Activated CD4-positive, alpha-beta T cell treated with anti-CD3 and anti-CD28 coated beads for 36 hours (primary cell): ENCODE measurements around the gene SCRN2. TPM values are rescaled to one million over a fixed set of nuclear protein-coding genes. Genes with fewer than 3 reads are reported as not detected.
A peak's percentile ranks its signal among the peaks of the same experiment; 100 is the strongest.

Source experiments
- ATAC-seq: fragments of 200-7000 bp; cut with Tn5 transposase; one replicate; pipeline ENCODE4 v1.10.0; 2021; ENCODE audit warnings: mild to moderate bottlenecking, moderate library complexity
- CTCF ChIA-PET: fragments of 350-600 bp; sonication (Branson Sonifier 250); formaldehyde crosslinking; loops from one replicate; lab custom pipeline; 2021; ENCODE audit warnings: antibody characterized with exemption; lab: Charles Lee
- POLR2A ChIA-PET: fragments of 350-600 bp; sonication (Branson Sonifier 250); formaldehyde crosslinking; loops from one replicate; lab custom pipeline; 2021; ENCODE audit warnings: antibody characterized with exemption, inconsistent platforms; lab: Charles Lee
- DNase-seq: peaks from one replicate; pipeline ENCODE4 v3.0.0-alpha.2; 2020
- H3K27ac Mint-ChIP-seq: one replicate; pipeline ENCODE4 v1.8.0; 2021; ENCODE audit warnings: mixed read lengths
- H3K27me3 Mint-ChIP-seq: one replicate; pipeline ENCODE4 v1.8.0; 2021; ENCODE audit warnings: mixed read lengths
- H3K36me3 Mint-ChIP-seq: one replicate; pipeline ENCODE4 v1.8.0; 2021; ENCODE audit warnings: low read depth, mixed read lengths
- H3K4me1 Mint-ChIP-seq: one replicate; pipeline ENCODE4 v1.8.0; 2021; ENCODE audit warnings: mixed read lengths
- H3K4me3 Mint-ChIP-seq: one replicate; pipeline ENCODE4 v1.8.0; 2021; ENCODE audit warnings: mild to moderate bottlenecking, moderate library complexity, mixed read lengths
- H3K9me3 Mint-ChIP-seq: one replicate; pipeline ENCODE4 v1.8.0; 2021; ENCODE audit warnings: low read depth, mixed read lengths
- intact Hi-C, 2 experiments: fragments of 100-400 bp; cut with DNase I in 1 of 2; cut with micrococcal nuclease in 1 of 2; formaldehyde crosslinking; loops; one replicate each; pipeline versions ENCODE4 v1.14.2 to v1.15.1; 2022 to 2024; cut with DNase I, micrococcal nuclease
- total RNA-seq, 2 experiments: library from RNA; stranded (reverse); gene quantifications; one replicate each; pipeline ENCODE4 v1.2.3, GENCODE V29; 2021

SCRN2 gene
- total RNA-seq, 2 experiments from 2014 or later: 21.5 to 25.2 TPM

DNA sequence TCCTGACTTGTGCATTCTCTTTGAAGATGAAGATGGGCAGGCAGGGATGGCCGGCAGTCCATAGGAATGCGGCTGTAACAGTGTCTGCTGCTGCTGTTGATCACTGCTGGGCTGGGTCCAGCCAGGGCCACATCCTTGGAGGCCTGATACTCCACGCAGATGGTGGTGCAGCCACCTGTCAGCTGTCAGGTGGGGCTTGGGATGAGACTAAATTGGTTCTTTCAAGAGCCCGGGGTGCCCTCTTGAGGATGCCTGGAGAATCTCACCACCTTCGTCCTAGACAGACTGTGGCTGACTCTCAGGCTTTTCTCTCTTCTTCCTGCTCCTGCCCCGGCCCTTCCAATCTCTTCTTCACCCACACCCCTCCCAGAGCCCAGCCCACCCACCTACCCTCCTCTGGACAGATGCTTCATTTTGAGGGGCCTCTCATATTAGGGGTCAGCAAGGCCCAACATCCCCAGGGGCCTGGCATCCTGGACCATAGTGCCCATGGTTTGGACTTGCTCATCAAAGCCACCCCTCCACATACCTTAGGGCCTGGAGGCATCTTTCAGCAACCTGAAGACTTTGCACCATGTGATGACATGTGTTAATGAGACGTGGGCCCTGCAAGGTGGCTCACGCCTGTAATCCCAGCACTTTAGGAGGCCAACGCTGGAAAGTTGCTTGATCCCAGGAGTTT lies 38.6 kb downstream of the SCRN2 start:
- H3K27ac Mint-ChIP-seq: no peak overlapping the region
- intact Hi-C loops: loop anchor here (1.0 to 10.0 kb wide), 8 partner anchors 25 to 570 kb away; no protein-coding TSS in a partner anchor
- CTCF ChIA-PET: interaction anchor here (0.6 to 2.1 kb wide), 11 partner anchors 9 to 147 kb away, joined by 3 to 6 read pairs (median 4); no protein-coding TSS in a partner anchor
- H3K4me1 Mint-ChIP-seq: no peaks in the 10 kb centered on the region
- no peak overlapping the region for H3K4me3 Mint-ChIP-seq
- no peaks in the 10 kb centered on the region for H3K9me3 Mint-ChIP-seq
- DNase-seq (peak; percentile 81), ATAC-seq (peak; percentile 98)
- H3K27me3 Mint-ChIP-seq: peaks cover 2% of the 10 kb centered on the region
- H3K36me3 Mint-ChIP-seq: no peaks in the 10 kb centered on the region
- POLR2A ChIA-PET: no interaction called here

GRCh38 chr17:47801906-47802305 lies 39.2 kb downstream of the SCRN2 start:
- ChIA-PET POLR2A (no interaction called here), CTCF (interaction anchor here (0.6 to 2.1 kb wide), 15 partner anchors 9 to 191 kb away, joined by 3 to 6 read pairs (median 3); partner anchors contain the start of genes OSBPL7 and SCRN2)

GRCh38 chr17:47801176-47801765 lies 39.8 kb downstream of the SCRN2 start:
- Mint-ChIP-seq H3K4me3 (no peak overlapping the region), H3K27me3 (peaks cover 5% of the 10 kb centered on the region), H3K9me3 (no peaks in the 10 kb centered on the region), H3K36me3 (no peaks in the 10 kb centered on the region), H3K27ac (no peak overlapping the region), H3K4me1 (no peaks in the 10 kb centered on the region)
- DNase-seq (no peak), ATAC-seq (no peak)
- intact Hi-C loops: loop anchor here (5.0 to 10.0 kb wide), 4 partner anchors 64 to 569 kb away; no protein-coding TSS in a partner anchor
- CTCF ChIA-PET: interaction anchor here (0.6 to 2.1 kb wide), 15 partner anchors 8 to 427 kb away, joined by 3 to 6 read pairs (median 3); partner anchors contain the start of genes OSBPL7 and SCRN2
- POLR2A ChIA-PET: no interaction called here

More at GRCh38 chr17:47801906-47802305, 39.2 kb downstream of the SCRN2 start:
- no peaks in the 10 kb centered on the region for H3K36me3 Mint-ChIP-seq
- no peaks in the 10 kb centered on the region for H3K9me3 Mint-ChIP-seq
- no peak overlapping the region for H3K4me3 Mint-ChIP-seq
- intact Hi-C loops: loop anchor here (1.0 to 10.0 kb wide), 8 partner anchors 25 to 570 kb away; no protein-coding TSS in a partner anchor
- peaks cover 3% of the 10 kb centered on the region for H3K27me3 Mint-ChIP-seq
- no peak for DNase-seq
- no peaks in the 10 kb centered on the region for H3K4me1 Mint-ChIP-seq
- H3K27ac Mint-ChIP-seq: no peak overlapping the region
- no peak for ATAC-seq

DNA sequence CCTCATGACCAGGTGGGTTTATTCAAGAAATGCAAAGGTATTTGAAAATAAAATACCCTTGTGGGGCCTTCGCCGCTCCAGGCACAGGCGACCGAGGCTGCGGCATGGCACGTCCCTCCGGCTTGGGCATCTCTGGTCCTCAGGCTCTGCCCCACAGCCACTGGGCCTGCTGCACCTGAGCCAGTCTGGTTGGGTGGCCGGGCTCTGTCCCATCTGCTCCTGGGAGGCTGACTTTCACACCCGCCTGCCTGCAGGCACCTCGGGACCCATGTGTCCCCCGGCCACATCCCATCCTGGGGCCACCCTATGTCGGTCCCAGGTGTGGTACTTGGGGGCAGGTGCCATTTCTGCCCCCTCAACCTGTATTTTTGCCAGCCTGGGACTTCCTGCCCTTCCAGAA lies 40.4 kb downstream of the SCRN2 start:
- Mint-ChIP-seq H3K27ac (no peak overlapping the region), H3K4me3 (no peak overlapping the region), H3K27me3 (peaks cover 5% of the 10 kb centered on the region), H3K9me3 (no peaks in the 10 kb centered on the region), H3K36me3 (no peaks in the 10 kb centered on the region), H3K4me1 (no peaks in the 10 kb centered on the region)
- POLR2A ChIA-PET: no interaction called here
- CTCF ChIA-PET: interaction anchor here (0.7 to 2.1 kb wide), 4 partner anchors 9 to 137 kb away, joined by 3 to 6 read pairs (median 3); no protein-coding TSS in a partner anchor
- intact Hi-C loops: loop anchor here (5.0 to 10.0 kb wide), 4 partner anchors 63 to 568 kb away; no protein-coding TSS in a partner anchor
- DNase-seq: no peak
- no peak for ATAC-seq

DNA sequence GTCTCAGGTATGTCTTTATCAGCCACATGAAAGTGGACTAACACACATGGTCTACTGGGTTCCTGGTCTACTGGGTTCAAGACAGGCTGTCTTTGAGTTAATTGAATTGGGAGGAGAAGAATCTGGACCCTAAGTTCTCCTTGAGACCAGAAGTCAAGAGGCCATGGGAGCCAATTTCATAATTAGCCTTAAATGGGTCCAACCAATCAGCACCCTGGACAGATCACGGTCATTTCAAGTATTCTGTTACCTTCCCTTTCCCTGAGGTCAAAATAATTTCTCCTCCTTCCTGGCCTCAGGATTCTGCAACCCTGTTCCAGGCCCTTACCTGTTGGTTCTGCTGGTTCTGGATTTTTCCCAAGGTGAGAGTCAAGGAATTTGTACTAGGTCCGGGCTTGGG lies 43.3 kb downstream of the SCRN2 start:
- Mint-ChIP-seq H3K4me3 (no peak overlapping the region), H3K4me1 (no peaks in the 10 kb centered on the region), H3K27ac (no peak overlapping the region), H3K9me3 (no peaks in the 10 kb centered on the region), H3K36me3 (no peaks in the 10 kb centered on the region), H3K27me3 (peaks cover 20% of the 10 kb centered on the region)
- DNase-seq (no peak), ATAC-seq (no peak)
- ChIA-PET CTCF (interaction anchor here (1.2 to 1.9 kb wide), 2 partner anchors 8 to 149 kb away, joined by 3 to 6 read pairs; no protein-coding TSS in a partner anchor), POLR2A (no interaction called here)
- intact Hi-C loops: no loop called here

GRCh38 chr17:47792979-47793378 lies 48.1 kb downstream of the SCRN2 start:
- H3K27me3 Mint-ChIP-seq: peaks cover 48% of the 10 kb centered on the region
- POLR2A ChIA-PET: no interaction called here
- peaks cover 10% of the 10 kb centered on the region for H3K4me1 Mint-ChIP-seq
- ATAC-seq: no peak
- no peak overlapping the region for H3K27ac Mint-ChIP-seq
- H3K4me3 Mint-ChIP-seq: no peak overlapping the region
- DNase-seq: no peak
- intact Hi-C loops: loop anchor here (5.0 kb wide), 2 partner anchors 36 to 51 kb away; no protein-coding TSS in a partner anchor
- H3K36me3 Mint-ChIP-seq: no peaks in the 10 kb centered on the region
- CTCF ChIA-PET: interaction anchor here (0.7 to 2.2 kb wide), 4 partner anchors 9 to 95 kb away, joined by 3 to 8 read pairs (median 4); no protein-coding TSS in a partner anchor
- H3K9me3 Mint-ChIP-seq: no peaks in the 10 kb centered on the region

GRCh38 chr17:47792457-47792856 lies 48.6 kb downstream of the SCRN2 start:
- H3K36me3 Mint-ChIP-seq: no peaks in the 10 kb centered on the region
- ATAC-seq (no peak), DNase-seq (no peak)
- H3K4me3 Mint-ChIP-seq: no peak overlapping the region
- H3K27ac Mint-ChIP-seq: no peak overlapping the region
- POLR2A ChIA-PET: no interaction called here
- CTCF ChIA-PET: interaction anchor here (1.2 to 2.2 kb wide), 5 partner anchors 9 to 129 kb away, joined by 3 to 8 read pairs (median 5); no protein-coding TSS in a partner anchor
- H3K27me3 Mint-ChIP-seq: peaks cover 50% of the 10 kb centered on the region
- intact Hi-C loops: loop anchor here (5.0 kb wide), 2 partner anchors 35 to 50 kb away; no protein-coding TSS in a partner anchor
- H3K4me1 Mint-ChIP-seq: peaks cover 10% of the 10 kb centered on the region
- no peaks in the 10 kb centered on the region for H3K9me3 Mint-ChIP-seq

- POLR2A ChIA-PET: interaction anchor here (0.7 kb wide), 1 partner anchor 1567 kb away, joined by 8 read pairs; no protein-coding TSS in a partner anchor
Observed at GRCh38 chr17:47791025-47791424, 50.0 kb downstream of the SCRN2 start.

GRCh38 chr17:47789611-47790561 lies 51.2 kb downstream of the SCRN2 start:
- Mint-ChIP-seq H3K9me3 (no peaks in the 10 kb centered on the region), H3K27me3 (peaks cover 47% of the 10 kb centered on the region), H3K36me3 (no peaks in the 10 kb centered on the region), H3K27ac (no peak overlapping the region), H3K4me3 (peak overlapping the region; percentile 63), H3K4me1 (peaks cover 10% of the 10 kb centered on the region)
- intact Hi-C loops: loop anchor here (1.0 to 5.0 kb wide), 5 partner anchors 14 to 126 kb away; no protein-coding TSS in a partner anchor
- ATAC-seq (peak; percentile 97), DNase-seq (peak; percentile 80)
- ChIA-PET POLR2A (no interaction called here), CTCF (interaction anchor here (0.6 to 1.7 kb wide), 18 partner anchors 9 to 126 kb away, joined by 3 to 10 read pairs (median 4); partner anchors contain the start of genes LRRC46, MRPL10 and TBX21)

More at GRCh38 chr17:47791025-47791424, 50.0 kb downstream of the SCRN2 start:
- H3K4me1 Mint-ChIP-seq: peaks cover 10% of the 10 kb centered on the region
- peaks cover 47% of the 10 kb centered on the region for H3K27me3 Mint-ChIP-seq
- no peak overlapping the region for H3K27ac Mint-ChIP-seq
- CTCF ChIA-PET: interaction anchor here (0.7 to 2.2 kb wide), 9 partner anchors 11 to 723 kb away, joined by 3 to 8 read pairs (median 5); partner anchors contain the start of genes LRRC46 and MRPL10
- intact Hi-C loops: loop anchor here (5.0 kb wide), 2 partner anchors 34 to 49 kb away; no protein-coding TSS in a partner anchor
- ATAC-seq (peak; percentile 19), DNase-seq (no peak)
- H3K9me3 Mint-ChIP-seq: no peaks in the 10 kb centered on the region
- no peaks in the 10 kb centered on the region for H3K36me3 Mint-ChIP-seq
- no peak overlapping the region for H3K4me3 Mint-ChIP-seq
